Kidney tubule cell (primary cell): ENCODE results near the gene DUSP8.
"Not testable (repeated sequence)": the region's sequence is repeated elsewhere in the genome, so short reads cannot be mapped to it uniquely, and the experiment has no call there.

Experiments
- DNase-seq: peaks from one replicate; pipeline ENCODE4 v3.0.0-alpha.2; 2018; ENCODE audit warnings: low spot score

DUSP8 gene

DNA sequence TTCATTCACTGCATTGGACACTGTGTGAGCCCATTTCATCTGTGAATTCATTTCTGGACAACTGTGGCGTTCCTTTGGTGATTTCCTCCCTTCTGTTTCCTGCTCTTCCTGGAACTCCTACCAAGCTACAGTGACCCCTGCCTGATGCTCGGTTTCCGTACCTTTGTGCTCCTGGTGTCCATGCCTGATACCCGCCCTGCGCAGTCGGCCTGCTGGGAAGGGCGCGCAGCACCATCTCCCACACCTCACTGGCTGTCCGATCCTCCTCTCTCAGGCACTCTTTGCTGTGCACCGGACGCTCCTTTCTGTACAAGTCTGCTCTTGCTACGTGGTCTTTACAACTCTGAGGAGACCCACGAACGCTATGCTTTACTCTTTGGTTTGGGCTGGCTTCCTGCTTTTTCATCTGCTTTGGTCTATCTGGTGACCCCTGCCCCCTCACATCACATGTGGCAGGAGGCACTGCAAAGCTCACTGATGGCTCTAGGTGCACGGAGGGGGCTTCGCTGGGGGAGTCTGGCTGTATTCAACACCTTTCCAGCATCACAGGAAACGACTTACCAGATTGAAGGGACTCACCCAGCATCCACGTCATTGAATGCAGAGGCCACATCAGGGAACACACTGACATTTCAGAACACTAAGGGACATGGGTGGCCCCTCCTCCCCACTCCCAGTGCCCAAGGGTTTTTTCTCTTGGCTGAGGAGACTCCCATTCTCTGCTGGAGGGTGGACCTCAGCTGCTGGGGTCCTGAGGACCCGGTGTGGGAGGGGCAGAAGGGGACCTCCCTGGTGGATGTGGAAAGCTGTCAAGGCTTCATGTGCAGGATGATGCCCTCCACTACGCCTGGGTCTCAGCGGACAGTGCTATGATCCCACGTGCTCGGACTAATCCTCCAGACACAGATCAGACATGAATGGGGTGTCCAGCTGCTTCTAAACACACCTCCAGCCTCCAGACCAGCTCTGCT, 58.5 kb downstream of the DUSP8 start:
- DNase-seq, result no peak

GRCh38 chr11:1512531-1513258, 59.4 kb downstream of the DUSP8 start:
- DNase-seq, result not testable (repeated sequence)

- DNase-seq, result no peak
Observed at GRCh38 chr11:1511937-1512496, 60.1 kb downstream of the DUSP8 start.

GRCh38 chr11:1510928-1511327, 61.1 kb downstream of the DUSP8 start:
- DNase-seq, result no peak

GRCh38 chr11:1510351-1510750, 61.7 kb downstream of the DUSP8 start:
- not testable (repeated sequence) for DNase-seq

DNA sequence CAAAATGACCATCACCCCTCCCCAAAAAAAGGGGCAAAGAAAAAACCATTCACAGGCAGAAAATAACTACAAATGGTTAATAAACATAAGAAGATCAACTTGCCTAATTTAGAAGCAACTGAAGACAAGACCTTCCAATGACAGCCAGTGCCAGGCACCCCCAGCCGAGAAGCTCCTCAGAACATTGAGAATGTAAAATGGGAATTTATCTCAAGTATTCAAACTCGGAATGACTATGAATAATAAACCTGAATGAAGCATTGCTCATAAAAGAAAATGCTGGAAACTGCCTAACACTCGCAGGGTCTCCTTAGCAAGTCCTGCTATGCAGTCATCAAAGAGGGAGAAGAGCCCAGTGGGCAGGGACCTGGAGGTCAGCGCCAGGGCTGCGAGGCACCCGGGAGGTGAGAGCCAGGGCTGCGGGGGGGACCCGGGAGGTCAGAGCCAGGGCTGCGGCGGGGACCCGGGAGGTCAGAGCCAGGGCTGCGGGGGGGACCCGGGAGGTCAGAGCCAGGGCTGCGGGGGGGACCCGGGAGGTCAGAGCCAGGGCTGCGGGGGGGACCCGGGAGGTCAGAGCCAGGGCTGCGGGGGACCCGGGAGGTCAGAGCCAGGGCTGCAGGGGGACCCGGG, 62.3 kb downstream of the DUSP8 start:
- DNase-seq, result no peak

GRCh38 chr11:1508986-1509385, 63.1 kb downstream of the DUSP8 start:
- DNase-seq, result no peak

DNA sequence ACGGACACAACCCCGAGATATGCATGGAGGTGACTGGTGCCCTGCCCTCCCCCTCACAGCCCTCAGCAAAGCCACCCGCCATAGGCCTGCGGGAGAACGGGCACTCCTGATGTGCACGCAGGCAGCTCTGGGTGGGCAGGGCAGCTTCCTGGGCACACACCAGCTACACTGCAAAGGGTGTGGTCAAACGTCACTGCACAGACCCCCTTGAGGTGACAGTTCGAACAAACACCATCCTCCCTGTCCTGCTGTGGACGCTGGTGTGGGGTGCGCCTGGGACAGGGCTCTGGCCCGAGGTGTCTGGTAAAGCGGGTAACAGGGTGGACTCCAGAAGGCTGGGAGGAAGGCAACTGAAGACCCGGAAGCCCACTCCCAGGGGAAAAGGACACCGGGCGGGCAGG, 63.6 kb downstream of the DUSP8 start:
- no peak for DNase-seq

DNA sequence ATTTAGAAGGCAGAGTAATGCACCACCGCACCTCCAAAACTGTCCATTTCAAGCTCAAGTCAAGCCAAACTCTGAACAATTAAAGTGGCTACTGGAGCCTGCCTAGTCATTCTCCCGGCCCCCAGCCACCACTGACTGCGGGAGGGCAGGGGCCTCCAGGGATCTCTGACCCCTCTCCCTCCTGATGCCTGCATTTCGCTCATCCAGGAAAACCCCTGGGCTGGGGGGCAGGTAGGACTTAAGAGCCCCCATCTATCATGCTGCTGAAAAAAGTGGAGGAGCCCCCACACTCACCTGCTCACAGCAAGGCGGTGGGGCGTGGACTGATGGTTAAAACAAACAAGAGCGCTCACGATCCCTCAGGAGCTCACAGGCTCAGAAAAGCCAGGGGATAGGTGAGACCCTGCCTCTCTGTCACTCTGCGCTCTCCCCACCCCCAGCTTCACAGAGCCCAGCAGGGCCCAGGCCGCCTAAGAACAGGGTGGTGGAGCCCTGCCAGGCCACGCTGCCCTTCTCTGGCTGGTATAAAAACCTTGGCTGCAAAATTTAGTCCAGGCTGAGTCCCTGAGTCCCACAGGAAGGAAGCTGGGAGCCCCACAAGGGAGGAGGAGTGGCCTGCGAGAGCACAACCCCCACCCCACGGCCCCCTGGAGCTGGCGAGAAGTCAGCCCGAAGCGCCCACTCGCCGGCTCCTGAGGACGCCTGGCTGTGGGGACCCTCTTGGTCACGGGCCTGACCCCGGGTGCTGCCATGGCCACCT, 64.5 kb downstream of the DUSP8 start:
- no peak for DNase-seq

GRCh38 chr11:1506981-1507380, 65.1 kb downstream of the DUSP8 start:
- no peak for DNase-seq

DNA sequence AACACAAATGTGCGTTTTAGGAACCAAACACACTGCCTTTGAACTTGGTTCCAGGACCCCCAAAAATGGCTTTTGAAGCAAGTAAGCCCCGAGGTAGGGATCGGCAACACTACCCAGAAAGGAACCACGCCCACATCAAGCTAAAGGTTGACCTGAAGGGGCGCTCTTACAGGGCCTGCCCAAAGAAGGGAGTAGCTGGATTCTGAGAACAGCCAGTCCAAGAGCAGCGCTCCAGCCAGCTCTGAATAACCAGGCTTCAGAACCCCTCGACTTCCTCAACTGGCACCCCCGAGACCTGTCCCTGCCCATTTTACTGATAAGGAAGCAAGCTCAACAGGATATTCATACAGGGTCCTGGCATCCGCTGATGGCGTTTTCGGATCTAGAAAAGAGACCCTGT, 66.6 kb downstream of the DUSP8 start:
- no peak for DNase-seq

DNA sequence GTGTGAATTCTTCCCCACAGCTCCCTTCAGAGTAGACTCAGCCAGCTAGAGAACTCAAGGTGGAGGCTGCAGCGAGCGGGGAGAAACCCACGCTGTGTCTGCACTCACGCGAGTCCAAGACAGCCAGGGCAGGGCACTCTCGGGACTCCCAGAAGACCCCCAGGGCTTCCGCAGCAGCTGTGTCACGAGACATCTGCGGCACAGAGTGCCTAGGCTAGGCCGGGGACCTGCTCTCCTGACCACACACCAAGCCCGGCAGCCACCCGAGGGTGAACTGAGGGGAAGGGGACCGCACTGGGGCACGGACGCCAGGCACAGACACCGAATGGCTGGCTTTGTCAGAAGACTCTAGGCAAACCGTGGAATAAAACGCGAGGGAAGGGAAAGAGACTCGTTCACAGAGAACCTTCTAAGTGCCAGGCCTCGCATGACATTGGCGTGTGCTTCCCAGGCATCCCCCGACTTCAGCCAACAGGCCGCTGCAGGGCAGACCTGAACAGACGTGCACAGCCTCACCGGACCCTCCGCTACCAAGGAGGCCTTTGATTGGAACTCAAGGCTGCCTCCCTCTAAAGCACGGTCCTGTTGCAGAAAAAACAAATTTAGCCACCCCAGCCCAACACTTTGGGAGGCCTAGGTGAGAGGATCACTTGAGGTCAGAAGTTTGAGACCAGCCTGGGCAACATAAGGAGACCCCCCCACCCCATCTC, 67.3 kb downstream of the DUSP8 start:
- no peak for DNase-seq

- no peak for DNase-seq
Observed at GRCh38 chr11:1504138-1504537, 67.9 kb downstream of the DUSP8 start.
